PFSK-1 (cell line): ENCODE measurements around the gene TMEM60.

Experiments used
- FOXP2 ChIP-seq: optimal IDR thresholded peaks from 2 replicates; pipeline ENCODE3; 2011; ENCODE audit warnings: borderline replicate concordance, control low read depth, inconsistent platforms; ENCODE audit not compliant: insufficient read depth; ENCODE audit errors: extremely low read length, extremely low read depth
- POLR2AphosphoS5 ChIP-seq: IDR thresholded peaks from 2 replicates; pipeline ENCODE4 v1.6.1; 2012; ENCODE audit warnings: low read depth, mild to moderate bottlenecking, control low read depth, low read length, moderate library complexity
- SIN3A ChIP-seq: IDR thresholded peaks from 2 replicates; pipeline ENCODE4 v1.6.1; 2012; ENCODE audit warnings: mild to moderate bottlenecking, low read length, moderate library complexity, borderline replicate concordance; ENCODE audit not compliant: insufficient read depth
- TAF1 ChIP-seq: IDR thresholded peaks from 2 replicates; pipeline ENCODE4 v1.6.1; 2012; ENCODE audit warnings: low read length, control low read depth, borderline replicate concordance; ENCODE audit not compliant: insufficient read depth
- TF ChIP-seq, protein P1 (sequence below), 2 experiments: IDR thresholded peaks; 2 replicates each; pipeline versions ENCODE4 v1.6.1 to v1.8.0; 2011 to 2012; ENCODE audit warnings: low read depth in 2 of 2, low read length in 2 of 2, control low read depth in 1 of 2, inconsistent platforms in 1 of 2, mild to moderate bottlenecking in 1 of 2, moderate library complexity in 1 of 2; ENCODE audit not compliant: insufficient read depth in 1 of 2

DNA sequence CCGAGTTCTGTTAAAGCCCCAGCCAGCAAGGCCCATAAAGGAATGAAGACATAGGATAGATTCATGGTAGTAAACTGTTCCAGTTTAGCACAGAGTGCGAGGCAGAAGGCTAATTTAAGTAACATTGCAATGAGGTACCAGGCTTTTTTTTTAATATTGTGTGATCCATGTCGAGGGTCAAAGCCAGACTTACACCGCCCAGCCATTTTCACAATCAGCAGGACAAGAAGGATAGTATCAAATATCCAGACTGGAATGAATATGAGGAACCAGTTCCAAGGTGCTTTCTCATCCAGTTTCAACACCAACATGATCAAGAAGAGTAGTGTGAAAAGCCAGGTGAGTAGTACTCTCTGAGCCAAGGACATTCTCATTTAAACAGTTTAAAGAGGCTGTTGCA, 4.2 kb downstream of the TMEM60 start:
- TF ChIP-seq POLR2AphosphoS5: no peak
- no peak for TF ChIP-seq SIN3A
- TF ChIP-seq, protein P1, sequence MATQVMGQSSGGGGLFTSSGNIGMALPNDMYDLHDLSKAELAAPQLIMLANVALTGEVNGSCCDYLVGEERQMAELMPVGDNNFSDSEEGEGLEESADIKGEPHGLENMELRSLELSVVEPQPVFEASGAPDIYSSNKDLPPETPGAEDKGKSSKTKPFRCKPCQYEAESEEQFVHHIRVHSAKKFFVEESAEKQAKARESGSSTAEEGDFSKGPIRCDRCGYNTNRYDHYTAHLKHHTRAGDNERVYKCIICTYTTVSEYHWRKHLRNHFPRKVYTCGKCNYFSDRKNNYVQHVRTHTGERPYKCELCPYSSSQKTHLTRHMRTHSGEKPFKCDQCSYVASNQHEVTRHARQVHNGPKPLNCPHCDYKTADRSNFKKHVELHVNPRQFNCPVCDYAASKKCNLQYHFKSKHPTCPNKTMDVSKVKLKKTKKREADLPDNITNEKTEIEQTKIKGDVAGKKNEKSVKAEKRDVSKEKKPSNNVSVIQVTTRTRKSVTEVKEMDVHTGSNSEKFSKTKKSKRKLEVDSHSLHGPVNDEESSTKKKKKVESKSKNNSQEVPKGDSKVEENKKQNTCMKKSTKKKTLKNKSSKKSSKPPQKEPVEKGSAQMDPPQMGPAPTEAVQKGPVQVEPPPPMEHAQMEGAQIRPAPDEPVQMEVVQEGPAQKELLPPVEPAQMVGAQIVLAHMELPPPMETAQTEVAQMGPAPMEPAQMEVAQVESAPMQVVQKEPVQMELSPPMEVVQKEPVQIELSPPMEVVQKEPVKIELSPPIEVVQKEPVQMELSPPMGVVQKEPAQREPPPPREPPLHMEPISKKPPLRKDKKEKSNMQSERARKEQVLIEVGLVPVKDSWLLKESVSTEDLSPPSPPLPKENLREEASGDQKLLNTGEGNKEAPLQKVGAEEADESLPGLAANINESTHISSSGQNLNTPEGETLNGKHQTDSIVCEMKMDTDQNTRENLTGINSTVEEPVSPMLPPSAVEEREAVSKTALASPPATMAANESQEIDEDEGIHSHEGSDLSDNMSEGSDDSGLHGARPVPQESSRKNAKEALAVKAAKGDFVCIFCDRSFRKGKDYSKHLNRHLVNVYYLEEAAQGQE (IDR thresholded peaks at IDR 0.05; ENCODE audit: insufficient read depth in 1 of 2, low read depth in 2 of 2, low read length in 2 of 2): no peak
- TF ChIP-seq TAF1: no peak
- no peak for TF ChIP-seq FOXP2
